Adrenal gland (tissue), 12 donors: Measurements from ENCODE around the gene THSD4. TPM values are rescaled to one million over a fixed set of nuclear protein-coding genes. Genes with fewer than 3 reads are reported as not detected.

Experiments used
- DNase-seq, 7 donors: peaks; one replicate each; pipeline ENCODE4 v3.0.0-alpha.2; 2019 to 2020
- H3K27ac ChIP-seq, 5 donors: fragments of 200-600 bp; sonication (generic) in 4 of 5; 1 replicate in 3 of 5; 2 replicates in 2 of 5; pipeline versions ENCODE4 v1.5.1 to v1.8.0; 2016 to 2020; ENCODE audit warnings: mild to moderate bottlenecking in 1 of 5
- H3K27me3 ChIP-seq: fragments of 200-600 bp; 2 replicates; pipeline ENCODE4 v1.8.0; 2021
- H3K36me3 ChIP-seq, 2 donors: fragments of 200-600 bp; replicated peaks in 1 of 2; 1 replicate in 1 of 2; 2 replicates in 1 of 2; pipeline versions ENCODE4 v1.5.1 to v1.8.0; 2018 to 2022
- H3K4me1 ChIP-seq, 2 donors: fragments of 200-600 bp; replicated peaks in 1 of 2; 1 replicate in 1 of 2; 2 replicates in 1 of 2; pipeline versions ENCODE4 v1.5.1 to v1.8.0; 2018 to 2021
- H3K4me3 ChIP-seq, 4 donors: fragments of 200-600 bp; sonication (generic) in 3 of 4; one replicate each; pipeline ENCODE4 v1.5.1; 2016 to 2018
- H3K9me3 ChIP-seq, 3 donors: fragments of 200-600 bp; sonication (generic) in 1 of 3; replicated peaks in 1 of 3; 1 replicate in 2 of 3; 2 replicates in 1 of 3; pipeline versions ENCODE4 v1.5.1 to v1.8.0; 2016 to 2021
- CTCF ChIP-seq, 6 experiments: fragments of 450-650 bp in 4 of 6; fragments of 200-600 bp in 2 of 6; sonication (generic) in 1 of 6; IDR thresholded peaks; 1 replicate in 5 of 6; 2 replicates in 1 of 6; pipeline versions ENCODE4 v1.5.1 to v1.8.0; 2016 to 2021; ENCODE audit warnings: antibody characterized with exemption in 6 of 6, mild to moderate bottlenecking in 2 of 6, moderate library complexity in 1 of 6
- POLR2A ChIP-seq, 2 donors: fragments of 450-650 bp; IDR thresholded peaks; one replicate each; pipeline ENCODE4 v1.6.1; 2017; ENCODE audit warnings: antibody characterized with exemption in 2 of 2, mild to moderate bottlenecking in 2 of 2, moderate library complexity in 1 of 2
- WGBS, 4 donors: extraction: QIAGEN DNeasy Blood & Tissue Kit in 2 of 4; methylation state at CpG; one replicate each; pipeline versions ENCODE4 v1.1.5 to v1.1.7; 2013 to 2017; 5-methylcytosine and 5-hydroxymethylcytosine counted together
- intact Hi-C, 2 donors: fragments of 100-400 bp; cut with DNase I; formaldehyde crosslinking; loops; one replicate each; pipeline versions ENCODE4 v1.14.1 to v1.15.0; 2022 to 2023
- polyA plus RNA-seq, 3 donors: library from polyadenylated mRNA; stranded (reverse); fragments of 200-250 nt in 2 of 3; fragments of 350-450 nt in 1 of 3; fragmentation: Illumina TruSeq in 1 of 3; extraction: RNeasy Lipid Tissue Mini Kit (QIAGEN cat#74804) in 1 of 3; gene quantifications; one replicate each; pipeline ENCODE4 v1.2.3, GENCODE V29; 2013 to 2014
- total RNA-seq, 9 donors: library from RNA; depleted of rRNA in 4 of 9; stranded (reverse); fragments of >200 nt in 4 of 9; fragments of 120-200 nt in 1 of 9; fragmentation: NEBNext Ultra II Directional in 1 of 9; extraction: Animal tissue kit (Norgen Biotek cat#: 25700) in 1 of 9; gene quantifications; one replicate each; pipeline versions ENCODE4 v1.1.0 to v1.2.4, GENCODE V29; 2013 to 2023
- donor health status: healthy with polysubstance abuse.
- donor health status: Bipolar disorder and iron deficiency.
- donor health status: DM: yes; HTN: yes; CAD: no.
- donor health status: DM: no; HTN: no; CAD: no.
- donor health status: DM: no; HTN: no; CAD: no.
- donor health status: DM: yes; HTN: yes; CAD: no.

Gene THSD4
- total and polyA plus RNA-seq, 12 donors = 5.3 to 53.2 (median 23.2) TPM

GRCh38 chr15:71542836-71543235 lies 427.6 kb downstream of the THSD4 start:
- intact Hi-C loops = no loop called here
- Histone ChIP-seq H3K27ac (no peak overlapping the region), H3K36me3 (no peaks in the 10 kb centered on the region), H3K4me3 (no peak overlapping the region), H3K4me1 (peaks cover 4 to 6% of the 10 kb centered on the region in 2 donors), H3K9me3 (no peaks in the 10 kb centered on the region), H3K27me3 (no peaks in the 10 kb centered on the region)
- DNase-seq = no peak
- TF ChIP-seq POLR2A (IDR thresholded peaks at IDR 0.05) = no peak
- TF ChIP-seq CTCF (IDR thresholded peaks at IDR 0.05) = no peak

- TF ChIP-seq POLR2A (IDR thresholded peaks at IDR 0.05) (no peak), CTCF (IDR thresholded peaks at IDR 0.05) (no peak)
- Histone ChIP-seq H3K9me3 (no peaks in the 10 kb centered on the region), H3K36me3 (no peaks in the 10 kb centered on the region), H3K4me1 (peaks cover 4 to 6% of the 10 kb centered on the region in 2 donors), H3K27me3 (no peaks in the 10 kb centered on the region), H3K4me3 (no peak overlapping the region), H3K27ac (no peak overlapping the region)
- WGBS, 4 donors = 86 to 94% (median 90%) methylated on average over 3 of the region's 3 CpGs
- no peak for DNase-seq
- intact Hi-C loops = no loop called here
Observed at GRCh38 chr15:71543413-71543812, 428.1 kb downstream of the THSD4 start.

GRCh38 chr15:71545223-71545760 lies 430.0 kb downstream of the THSD4 start:
- H3K27me3 ChIP-seq = no peaks in the 10 kb centered on the region
- H3K9me3 ChIP-seq = no peaks in the 10 kb centered on the region
- TF ChIP-seq CTCF (IDR thresholded peaks at IDR 0.05) = no peak
- no peak for TF ChIP-seq POLR2A (IDR thresholded peaks at IDR 0.05)
- no peak for DNase-seq
- no peak overlapping the region for H3K4me3 ChIP-seq
- H3K36me3 ChIP-seq = no peaks in the 10 kb centered on the region
- H3K27ac ChIP-seq = no peak overlapping the region
- intact Hi-C loops = no loop called here
- H3K4me1 ChIP-seq = peaks cover 4 to 6% of the 10 kb centered on the region in 2 donors
- 57 to 76% (median 63%) methylated on average over 5 of the region's 5 CpGs for WGBS, 4 donors

GRCh38 chr15:71545923-71546322 lies 430.7 kb downstream of the THSD4 start:
- DNase-seq = no peak
- Histone ChIP-seq H3K36me3 (no peaks in the 10 kb centered on the region), H3K27me3 (no peaks in the 10 kb centered on the region), H3K9me3 (no peaks in the 10 kb centered on the region), H3K4me3 (no peak overlapping the region), H3K4me1 (peaks cover 4 to 6% of the 10 kb centered on the region in 2 donors), H3K27ac (no peak overlapping the region)
- intact Hi-C loops = no loop called here
- no peak for TF ChIP-seq POLR2A (IDR thresholded peaks at IDR 0.05)
- TF ChIP-seq CTCF (IDR thresholded peaks at IDR 0.05) = no peak
- WGBS, 4 donors = 85 to 98% (median 88%) methylated on average over 1 of the region's 1 CpG
